Measurements from ENCODE around the gene CCDC122. TPM values are rescaled to one million over a fixed set of nuclear protein-coding genes. Genes with fewer than 3 reads are reported as not detected.

Gene CCDC122
- total and polyA plus RNA-seq, 2 of the 8 experiments (the other 6 are each of a cell fraction or from before 2014, with no cell fraction given) = 2.9 to 5.8 TPM

- Histone ChIP-seq H2BK20ac (ENCODE audit: low read length) (no peak overlapping the region), H3K79me1 (ENCODE audit: low read depth, low read length) (no peaks in the 10 kb centered on the region), H3K9ac (replicated peaks in 1 of 4; ENCODE audit: extremely low read depth in 1 of 4, low read depth in 3 of 4, low read length in 3 of 4) (no peak overlapping the region), H4K8ac (ENCODE audit: extremely low read depth, insufficient read depth, low read length) (no peak overlapping the region), H4K91ac (replicated peaks; ENCODE audit: insufficient read length, low read length) (no peak overlapping the region), H2AFZ (ENCODE audit: low read length) (no peak overlapping the region), H3K23ac (ENCODE audit: insufficient read length) (no peak overlapping the region), H3K79me2 (ENCODE audit: control insufficient read depth in 1 of 2, insufficient read depth in 2 of 2, low read length in 2 of 2) (no peaks in the 10 kb centered on the region), H3K56ac (replicated peaks; ENCODE audit: insufficient read length, low read depth, low read length) (no peak overlapping the region), H3K27me3 (replicated peaks in 1 of 4; ENCODE audit: control insufficient read depth in 3 of 4, extremely low read depth in 1 of 4, insufficient read depth in 3 of 4, low read length in 3 of 4) (peaks cover 0 to 1% (median 0%) of the 10 kb centered on the region in 4 experiments; a peak in 1 of 7 replicates), H3K4me2 (ENCODE audit: insufficient read depth in 1 of 2, low read depth in 2 of 2, low read length in 2 of 2) (no peak overlapping the region), H4K5ac (ENCODE audit: insufficient read length, low read depth, low read length) (no peak overlapping the region), H2BK15ac (ENCODE audit: low read length) (no peak overlapping the region), H2AK5ac (ENCODE audit: low read depth, low read length) (no peak overlapping the region), H3K27ac (ENCODE audit: low read depth, low read length) (no peak overlapping the region), H3K4me1 (replicated peaks in 1 of 4; ENCODE audit: control insufficient read depth in 3 of 4, insufficient read depth in 4 of 4, low read length in 3 of 4) (no peaks in the 10 kb centered on the region), H3K36me3 (ENCODE audit: control insufficient read depth in 2 of 4, insufficient read depth in 4 of 4, low read length in 3 of 4) (no peaks in the 10 kb centered on the region), H3K18ac (ENCODE audit: extremely low read depth, low read length) (no peak overlapping the region), H3K14ac (ENCODE audit: insufficient read length) (no peak overlapping the region), H3K4ac (replicated peaks; ENCODE audit: insufficient read length, low read depth, low read length) (no peak overlapping the region), H2BK12ac (ENCODE audit: low read depth, low read length) (no peak overlapping the region), H2BK120ac (replicated peaks; ENCODE audit: low read depth, low read length) (no peak overlapping the region), H2BK5ac (ENCODE audit: low read depth, low read length) (no peak overlapping the region), H3K9me3 (ENCODE audit: insufficient read depth in 2 of 2, low read depth in 1 of 2, low read length in 1 of 2) (no peaks in the 10 kb centered on the region), H3K23me2 (ENCODE audit: low read depth, low read length) (no peaks in the 10 kb centered on the region), H3K4me3 (ENCODE audit: extremely low read depth in 1 of 4, insufficient read depth in 2 of 4, low read depth in 3 of 4, low read length in 4 of 4) (no peak overlapping the region), H4K20me1 (replicated peaks in 1 of 2; ENCODE audit: control insufficient read depth in 1 of 2, insufficient read depth in 2 of 2, low read length in 2 of 2) (no peaks in the 10 kb centered on the region)
- CTCF ChIA-PET (ENCODE audit: partially characterized antibody) = interaction anchor here (0.6 to 2.5 kb wide), 4 partner anchors 13 to 473 kb away, joined by 3 to 19 read pairs (median 5); no protein-coding TSS in a partner anchor
- WGBS, 2 experiments (ENCODE audit: extremely low coverage in 1 of 2, insufficient coverage in 1 of 2, insufficient read length in 1 of 2, insufficient replicate concordance in 2 of 2, low coverage in 1 of 2, low lambda C conversion rate in 2 of 2, missing lambda C conversion rate in 1 of 2) = 80% methylated on average over 2 of the region's 2 CpGs; no CpG with 5 or more reads in 1 of the 2 experiments
- DNase-seq (ENCODE audit: low read depth in 1 of 2, low spot score in 2 of 2) = no peak
- POLR2A ChIA-PET (ENCODE audit: partially characterized antibody) = no interaction called here
- no peak for FAIRE-seq
- TF ChIP-seq KDM5A (IDR thresholded peaks at IDR 0.05; ENCODE audit: low read length) (no peak), RNF2 (IDR thresholded peaks at IDR 0.05; ENCODE audit: borderline replicate concordance, low read depth, low read length, missing control alignments, poor library complexity, severe bottlenecking) (no peak), E2F6 (IDR thresholded peaks at IDR 0.05) (no peak), HDAC6 (IDR thresholded peaks at IDR 0.05; ENCODE audit: low read depth, low read length) (no peak), JUND (IDR thresholded peaks at IDR 0.05; ENCODE audit: low read length) (no peak), CEBPB (IDR thresholded peaks at IDR 0.05; ENCODE audit: low read depth, low read length) (no peak), MAFK (IDR thresholded peaks at IDR 0.05; ENCODE audit: low read depth, low read length) (no peak), SP4 (IDR thresholded peaks at IDR 0.05; ENCODE audit: low read length) (no peak), BCL11A (IDR thresholded peaks at IDR 0.05; ENCODE audit: low read depth in 2 of 2, low read length in 2 of 2) (no peak), BRCA1 (IDR thresholded peaks at IDR 0.05; ENCODE audit: low read depth, low read length) (no peak), RXRA (IDR thresholded peaks at IDR 0.05; ENCODE audit: insufficient read depth, low read depth, low read length) (no peak), NANOG (IDR thresholded peaks at IDR 0.05; ENCODE audit: insufficient read depth, low read depth, low read length, poor library complexity, severe bottlenecking) (no peak), GABPA (IDR thresholded peaks at IDR 0.05; ENCODE audit: borderline replicate concordance, insufficient read depth, low read length) (no peak)
Measured at GRCh38 chr13:43895940-43896339, 16.4 kb upstream of the CCDC122 start.
